Caki2 (cell line): Measurements from ENCODE around the gene LIMS1. TPM values are rescaled to one million over a fixed set of nuclear protein-coding genes. Genes with fewer than 3 reads are reported as not detected.

Experiments used
- DNase-seq: peaks from one replicate; pipeline ENCODE4 v3.0.0-alpha.2; 2015; ENCODE audit warnings: low read depth
- in situ Hi-C: cut with HindIII; loops from 2 replicates; pipeline ENCODE4 v1.10.0; 2016; ENCODE audit warnings: low sequenced_read_pairs, low pct_unique_long_range_greater_than_20kb, mixed read lengths
- total RNA-seq: library from RNA; depleted of rRNA; stranded (reverse); fragments of >200 nt; shearing (Covaris generic); gene quantifications from 2 replicates; pipeline ENCODE4 v1.2.3, GENCODE V29; 2014; ENCODE audit warnings: low replicate concordance

The LIMS1 gene
- total RNA-seq, 1 experiment from 2014 or later: 173 TPM

DNA sequence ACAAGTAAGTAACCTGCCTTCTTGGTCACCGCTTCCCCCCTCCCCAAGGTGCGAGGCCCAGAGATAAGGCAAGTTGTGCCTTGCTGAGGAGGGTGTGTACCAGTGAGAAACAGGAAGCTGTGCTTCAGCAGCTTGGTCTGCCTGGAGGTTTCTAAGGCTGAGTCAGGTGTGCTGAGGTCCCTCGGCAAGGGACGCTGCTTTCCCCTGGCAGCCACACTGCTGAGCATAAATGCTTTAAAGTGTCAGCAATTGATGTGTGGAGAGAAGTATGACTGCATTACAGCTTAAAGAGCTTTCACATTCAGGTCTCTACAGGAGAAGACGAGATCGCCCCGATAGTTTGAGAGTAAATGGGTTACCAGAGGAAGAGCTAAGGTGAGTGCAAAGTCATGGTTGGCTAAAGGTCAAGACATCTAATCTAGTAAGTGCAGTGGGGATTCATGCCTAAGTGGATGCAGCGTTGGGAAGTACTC is 86.9 kb downstream of the LIMS1 start:
- in situ Hi-C loops: no loop called here
- peak; percentile 86 for DNase-seq

DNA sequence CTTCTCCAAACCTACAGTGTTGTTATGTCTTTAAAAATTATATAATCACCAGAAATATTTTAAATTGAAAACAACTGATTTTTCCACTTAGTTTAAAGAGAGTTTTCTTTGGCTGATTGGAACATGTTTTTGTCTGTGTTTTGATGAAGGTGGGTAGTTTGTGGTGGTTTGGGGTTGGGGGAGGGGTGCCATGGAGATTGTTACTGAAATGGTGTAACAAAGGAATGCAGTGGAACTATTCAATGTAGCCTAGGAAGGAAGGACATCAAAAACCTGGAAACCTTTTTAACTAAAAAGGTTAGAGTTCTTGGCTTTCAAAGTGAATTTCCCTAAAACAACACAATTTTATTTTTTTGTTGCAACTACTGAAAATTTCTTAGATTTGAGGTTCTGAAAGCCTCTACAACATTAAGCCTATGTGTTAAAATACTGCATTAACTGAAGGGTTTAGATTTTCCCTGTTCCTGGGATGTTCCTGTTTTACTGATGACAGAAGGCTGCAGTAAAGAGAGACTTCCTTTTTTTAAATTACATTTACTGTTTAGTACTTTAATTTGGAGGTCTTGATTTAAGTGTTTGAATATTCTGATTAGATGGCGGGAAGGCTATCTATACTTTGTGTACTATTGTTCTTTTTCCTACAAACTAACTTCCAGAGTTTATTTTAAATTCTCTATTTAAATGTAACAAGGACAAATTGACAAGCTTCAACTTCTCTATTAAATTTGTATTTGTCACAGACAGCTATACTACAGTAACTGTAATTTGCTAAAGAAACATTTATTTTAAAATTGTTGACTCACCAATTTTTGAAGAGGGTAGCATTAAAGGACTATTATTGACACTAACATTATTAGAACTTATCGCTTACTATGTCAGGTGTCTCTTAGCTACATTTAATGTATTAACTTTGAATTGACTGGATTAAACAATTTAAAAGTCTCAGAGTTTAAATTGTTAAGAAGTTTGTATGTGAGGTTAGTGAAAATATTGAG is 87.7 kb downstream of the LIMS1 start:
- in situ Hi-C loops: no loop called here
- no peak for DNase-seq

DNA sequence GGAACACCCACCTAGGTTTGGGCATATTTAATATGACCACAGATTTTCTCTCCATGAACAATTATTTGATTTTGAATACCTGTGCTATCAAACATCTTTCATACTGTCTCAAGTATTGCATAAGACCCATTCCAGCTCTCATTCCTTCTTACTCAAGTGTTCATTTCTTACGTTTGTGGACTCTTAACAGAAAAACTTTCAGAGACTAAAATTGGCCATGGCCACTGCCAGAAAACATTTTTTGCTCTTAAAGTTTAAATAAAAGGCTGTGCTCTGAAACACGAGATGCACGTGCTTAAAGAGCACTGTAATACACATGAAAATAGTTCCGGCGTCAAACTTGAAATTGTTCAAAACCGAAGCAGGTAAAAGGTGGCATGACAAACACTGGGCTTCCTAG is 89.3 kb downstream of the LIMS1 start:
- DNase-seq: no peak
- in situ Hi-C loops: no loop called here

DNA sequence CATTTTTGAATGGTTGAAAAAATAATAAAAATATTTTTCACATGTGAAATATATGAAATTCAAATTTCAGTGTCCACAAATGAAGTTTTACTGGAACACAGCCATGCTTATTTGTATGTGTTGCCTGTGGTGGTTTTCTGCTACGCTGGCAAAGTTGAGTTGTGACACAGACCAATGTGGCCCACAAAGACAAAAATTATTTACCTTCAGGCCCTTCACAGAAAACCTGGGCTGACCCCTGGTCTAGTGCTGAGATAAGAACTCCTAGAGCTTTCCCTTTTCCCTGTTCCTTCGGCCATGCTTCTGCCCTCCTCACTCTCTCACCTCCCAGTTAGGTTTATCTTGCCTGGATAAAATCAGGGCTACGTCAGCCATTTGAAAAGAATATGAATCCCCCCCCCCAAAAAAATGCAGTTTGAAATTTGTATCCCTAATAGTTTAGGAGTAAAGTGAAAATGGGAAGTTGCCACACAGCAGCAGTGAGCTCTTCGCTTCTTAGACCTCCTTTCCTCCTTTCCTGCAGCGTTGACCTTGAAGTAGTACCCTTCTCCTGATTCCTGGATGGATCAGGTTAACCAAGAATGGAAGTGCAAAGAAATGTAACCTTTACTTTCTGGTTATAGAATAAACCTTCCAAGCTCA is 91.0 kb downstream of the LIMS1 start:
- no peak for DNase-seq
- in situ Hi-C loops: no loop called here

DNA sequence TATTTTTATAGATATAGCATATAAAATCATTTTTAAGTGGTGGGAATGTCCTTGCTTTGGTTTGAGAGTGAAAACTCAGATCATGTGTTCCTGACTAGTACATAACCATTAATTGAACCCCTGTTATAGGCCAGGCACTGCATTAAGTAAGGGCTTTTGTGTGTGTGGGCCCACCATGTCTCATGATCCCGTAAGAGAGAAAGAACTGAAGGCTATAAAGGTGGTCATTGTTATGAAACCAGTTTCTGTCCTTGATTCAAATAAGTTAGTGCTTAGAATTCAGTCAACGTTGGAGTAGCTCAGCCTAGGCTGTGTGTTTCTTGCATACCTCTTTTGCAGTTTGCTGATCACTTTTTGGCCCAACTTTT is 91.5 kb downstream of the LIMS1 start:
- no peak for DNase-seq
- in situ Hi-C loops: no loop called here

DNA sequence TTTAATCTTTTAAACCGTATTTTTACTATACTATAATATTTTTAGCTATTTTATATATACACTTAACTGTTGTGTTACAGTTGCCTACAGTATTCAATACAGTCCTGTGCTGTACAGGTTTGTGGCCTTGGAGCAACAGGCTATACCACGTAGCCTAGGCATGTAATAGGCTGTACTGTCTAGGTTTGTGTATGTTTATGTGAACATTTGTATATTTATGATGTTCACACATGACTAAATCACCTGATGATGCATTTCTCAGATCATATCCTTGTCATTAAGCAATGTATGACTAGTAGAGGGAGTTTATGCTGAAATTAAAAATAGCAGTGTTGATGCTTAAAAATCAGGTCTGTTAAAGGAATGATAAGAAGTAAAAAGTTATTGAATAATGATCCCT is 92.7 kb downstream of the LIMS1 start:
- in situ Hi-C loops: no loop called here
- DNase-seq: no peak

DNA sequence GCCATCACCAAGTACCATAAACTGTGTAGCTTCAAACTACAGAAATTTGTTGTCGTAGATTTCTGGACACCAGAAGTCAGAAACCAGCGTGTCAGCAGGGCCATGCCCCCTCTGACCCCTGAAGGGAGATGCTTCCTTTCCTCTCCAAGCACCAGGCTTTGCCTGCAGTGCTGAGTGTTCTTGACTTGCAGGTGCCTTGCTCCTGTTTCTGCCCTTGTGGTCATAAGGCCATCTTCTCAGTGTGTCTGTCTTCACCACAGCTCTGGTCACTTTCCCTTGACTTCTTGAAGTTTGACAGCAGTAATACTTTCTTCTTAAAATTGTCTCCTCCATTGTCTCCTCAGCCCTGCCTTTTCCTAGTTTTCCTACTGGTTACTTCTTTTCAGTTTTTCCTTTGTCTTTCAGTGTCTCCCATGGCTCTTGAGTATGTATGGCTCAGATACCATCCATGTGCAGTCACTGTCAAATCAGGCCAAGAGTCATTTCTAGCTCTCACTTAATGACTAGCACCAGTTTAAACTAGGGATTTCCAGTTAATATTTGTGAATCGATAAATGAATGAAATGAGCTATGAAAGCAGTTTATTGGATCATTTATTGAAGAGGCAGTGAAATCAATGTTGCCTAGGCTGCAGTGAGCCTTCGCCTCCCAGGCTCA is 93.8 kb downstream of the LIMS1 start:
- in situ Hi-C loops: no loop called here
- no peak for DNase-seq

DNA sequence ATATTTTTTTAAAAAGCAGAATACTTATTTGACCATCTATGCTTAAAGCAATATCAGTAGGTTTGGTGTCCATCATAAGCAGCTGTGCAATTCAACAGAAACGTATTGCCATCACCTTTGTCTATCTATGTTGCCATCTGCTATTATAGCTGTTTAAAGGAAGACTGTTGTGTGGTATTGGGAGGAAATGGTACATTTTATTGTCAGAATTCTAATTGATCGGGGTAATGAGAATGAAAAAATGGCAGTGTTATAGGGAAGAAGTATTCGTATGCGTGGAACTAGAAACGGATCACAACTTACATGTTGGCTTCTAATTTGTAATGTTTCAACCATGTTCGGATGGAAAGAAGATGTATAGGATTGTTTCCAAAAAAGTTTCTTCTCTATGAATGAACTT is 94.7 kb downstream of the LIMS1 start:
- in situ Hi-C loops: no loop called here
- DNase-seq: no peak

DNA sequence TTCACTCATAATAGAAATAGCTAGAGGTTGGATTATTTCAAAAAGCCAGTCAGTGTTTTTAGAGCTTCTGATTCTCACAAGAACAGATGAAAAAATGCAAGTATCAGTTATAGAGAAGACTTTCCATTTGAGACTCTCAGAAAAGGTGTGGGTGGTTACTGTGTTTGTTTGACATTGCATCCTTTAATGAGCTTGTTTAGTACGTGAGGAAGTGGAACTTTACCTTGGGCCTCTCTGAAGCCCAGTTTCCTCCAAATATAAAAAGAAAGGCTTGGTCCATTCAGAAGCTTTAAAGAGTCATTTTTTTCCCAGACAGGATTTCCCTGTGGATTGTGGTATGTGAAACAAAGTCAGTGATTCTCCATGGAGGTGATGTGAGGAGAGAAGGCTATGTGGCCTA is 95.1 kb downstream of the LIMS1 start:
- no peak for DNase-seq
- in situ Hi-C loops: no loop called here

DNA sequence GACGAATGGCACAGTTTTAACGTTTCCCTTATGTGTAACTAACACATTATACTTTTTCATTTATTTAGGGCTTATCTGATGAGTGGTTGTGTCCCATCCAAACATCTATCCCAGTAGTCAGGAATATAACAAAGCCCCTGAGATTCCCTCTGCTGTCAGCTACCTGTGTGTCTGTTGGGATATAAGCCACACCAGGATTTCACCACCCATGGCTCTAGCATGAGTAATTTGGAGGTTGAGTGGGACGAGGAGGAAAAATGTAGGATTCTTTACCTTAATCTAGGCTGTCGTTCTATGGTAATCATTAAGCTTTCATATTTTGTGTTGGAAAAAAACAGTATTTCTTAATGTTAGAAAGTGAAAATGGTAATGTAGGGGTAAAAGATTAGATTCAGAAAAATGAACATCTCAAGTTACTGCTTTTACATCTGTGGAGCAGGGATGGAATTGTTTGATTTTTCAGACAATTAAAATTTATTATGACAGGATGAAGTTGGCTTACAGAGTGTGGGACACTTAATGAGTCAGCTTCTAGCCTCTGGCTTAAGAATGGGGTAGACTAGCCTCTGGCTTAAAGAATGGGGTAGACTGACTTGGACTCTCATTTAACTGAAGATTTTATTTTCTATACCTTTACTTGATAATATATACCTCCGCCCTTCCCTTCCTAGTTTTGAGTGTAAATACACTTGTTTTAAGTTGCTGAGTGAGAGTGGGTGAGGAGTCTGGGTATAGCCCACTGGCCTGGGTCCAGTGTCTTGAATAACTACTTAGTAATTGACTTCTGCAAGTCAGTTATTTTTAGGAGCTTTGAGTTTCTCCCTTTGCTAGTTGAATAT is 96.5 kb downstream of the LIMS1 start:
- in situ Hi-C loops: no loop called here
- DNase-seq: no peak

DNA sequence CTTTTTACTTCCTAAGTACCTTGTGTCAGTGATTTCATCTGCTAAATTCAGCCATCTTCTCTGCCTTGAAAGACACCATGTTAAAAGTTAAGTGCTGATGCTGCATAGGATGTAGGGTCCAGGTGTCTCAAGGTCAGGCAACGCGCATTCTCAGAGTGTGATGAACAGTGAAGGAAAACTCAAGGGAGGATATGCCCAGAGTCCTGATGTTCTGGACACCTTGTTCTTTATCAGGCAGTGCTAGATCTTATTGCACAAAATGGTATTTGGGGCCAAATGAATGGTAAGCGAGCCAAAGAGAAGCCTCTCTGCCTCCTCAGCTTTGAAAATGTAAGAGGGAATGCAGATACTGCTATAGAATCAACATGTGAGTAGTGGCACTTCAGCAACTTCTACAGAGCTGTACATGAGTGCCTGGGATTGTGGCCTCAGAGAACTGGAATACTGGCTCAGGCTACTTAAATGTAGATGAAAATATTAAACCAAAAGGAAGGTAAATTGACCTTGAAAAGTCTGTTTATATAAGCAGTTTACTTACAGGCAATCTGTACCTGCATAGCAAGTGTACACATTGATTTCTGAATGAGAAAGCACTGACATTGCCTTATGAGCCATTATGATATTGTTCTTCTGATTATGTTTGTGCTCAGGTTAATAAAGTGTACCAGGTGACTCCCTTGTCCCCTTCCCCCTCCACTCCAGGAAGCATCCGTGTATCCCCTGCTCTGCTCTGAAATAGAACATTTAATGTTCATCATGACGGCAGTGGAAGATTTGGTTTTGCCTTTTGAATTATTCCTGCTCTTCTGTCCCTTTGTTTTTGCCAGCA is 98.3 kb downstream of the LIMS1 start:
- DNase-seq: no peak
- in situ Hi-C loops: no loop called here

DNA sequence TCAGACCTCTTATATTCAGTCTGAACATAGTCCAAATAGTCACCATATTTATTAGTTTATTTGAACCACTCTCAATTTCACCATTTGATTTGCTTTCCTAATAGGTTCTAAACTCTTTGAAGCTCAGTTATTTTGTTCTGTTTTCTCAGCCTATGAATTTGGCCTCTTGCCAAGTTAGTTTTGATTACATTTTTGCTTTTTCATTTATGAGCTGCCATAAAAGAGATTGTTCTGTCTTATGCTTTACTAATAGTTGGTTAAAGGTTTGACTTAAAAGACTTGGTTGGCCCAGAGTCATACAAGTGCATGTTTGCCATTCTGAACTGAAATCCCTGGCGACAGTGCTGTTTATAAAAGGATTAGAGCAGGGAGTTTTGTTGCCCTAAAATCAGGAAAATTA is 99.1 kb downstream of the LIMS1 start:
- in situ Hi-C loops: no loop called here
- no peak for DNase-seq

DNA sequence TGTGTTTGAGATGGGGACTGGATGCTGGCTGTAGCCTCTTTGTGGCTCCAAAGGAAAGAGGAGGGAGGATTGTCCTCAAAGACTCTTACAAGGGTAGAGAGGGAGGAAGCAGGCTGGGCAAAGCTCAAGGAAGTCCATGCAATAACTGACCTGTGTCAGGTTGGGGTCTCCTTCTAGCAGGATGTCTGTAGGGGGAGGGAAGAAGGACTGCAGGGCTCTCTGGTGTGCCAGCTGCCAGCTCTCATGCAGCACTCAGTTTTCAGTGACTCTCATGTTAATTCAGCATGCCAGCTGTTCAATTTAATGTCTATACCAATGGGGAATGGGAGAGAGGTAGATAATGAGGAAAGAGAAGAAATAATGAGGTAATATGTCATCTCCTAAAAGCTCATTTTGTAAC is 99.7 kb downstream of the LIMS1 start:
- in situ Hi-C loops: no loop called here
- no peak for DNase-seq

DNA sequence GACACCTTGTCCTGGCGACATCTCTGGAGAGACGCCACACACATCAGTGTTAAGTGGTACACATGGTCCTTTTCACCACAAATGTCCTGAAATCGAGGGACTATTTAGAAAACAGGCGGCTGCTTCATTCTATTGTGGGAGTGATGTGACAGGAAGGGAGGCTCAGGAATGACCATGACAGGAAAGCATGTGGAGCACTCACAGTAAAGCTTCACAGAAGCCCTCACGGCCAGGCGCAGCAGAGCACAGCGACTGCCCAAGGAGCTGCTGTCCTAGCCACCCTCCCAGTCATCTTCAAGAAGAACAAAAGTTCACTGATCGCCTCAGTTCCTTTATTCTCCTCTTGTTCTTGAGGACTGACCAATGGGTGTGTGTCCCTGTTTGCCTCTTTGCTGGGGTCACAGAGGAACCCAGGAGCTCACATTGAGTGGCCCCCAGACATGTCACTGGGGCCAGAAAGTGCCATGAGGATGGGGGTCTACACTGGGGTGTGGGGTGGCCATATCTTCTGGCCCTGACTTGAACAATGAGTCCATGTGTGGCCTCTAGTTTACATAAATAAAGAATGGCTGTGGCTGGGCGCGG is 100.4 kb downstream of the LIMS1 start:
- in situ Hi-C loops: no loop called here
- no peak for DNase-seq

DNA sequence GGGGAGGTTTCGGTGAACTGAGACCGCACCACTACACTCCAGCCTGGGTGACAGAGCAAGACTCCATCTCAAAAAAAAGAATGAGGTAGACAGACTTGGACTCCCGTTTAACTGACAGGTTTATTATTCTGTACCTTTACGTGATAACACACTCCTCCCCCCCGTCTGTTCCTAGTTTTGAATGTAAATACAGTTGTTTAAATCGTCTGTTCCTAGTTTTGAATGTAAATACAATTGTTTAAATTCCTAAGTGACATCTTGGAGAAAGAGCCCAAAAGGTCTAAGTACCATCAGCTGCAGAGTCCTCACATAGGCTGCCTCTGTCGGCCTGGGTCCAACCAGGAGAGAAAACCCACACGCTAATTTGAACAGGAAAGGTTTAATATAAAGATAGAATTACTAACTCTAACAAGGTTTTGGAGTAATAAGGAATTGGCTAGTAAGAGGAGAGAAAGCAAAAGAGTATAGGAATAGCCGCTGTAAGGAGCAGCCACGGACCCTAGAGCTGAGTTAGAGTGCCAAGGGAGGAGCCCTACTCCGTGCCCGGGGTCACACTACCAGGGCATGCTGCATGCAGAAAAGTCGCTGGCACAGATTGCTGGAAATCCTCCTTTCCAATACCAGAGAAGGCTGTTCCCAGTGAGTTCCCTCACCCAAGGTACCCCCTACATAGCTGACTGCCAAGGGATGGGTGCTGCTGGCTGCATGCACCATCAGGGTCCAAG is 101.5 kb downstream of the LIMS1 start:
- no peak for DNase-seq
- in situ Hi-C loops: no loop called here

DNA sequence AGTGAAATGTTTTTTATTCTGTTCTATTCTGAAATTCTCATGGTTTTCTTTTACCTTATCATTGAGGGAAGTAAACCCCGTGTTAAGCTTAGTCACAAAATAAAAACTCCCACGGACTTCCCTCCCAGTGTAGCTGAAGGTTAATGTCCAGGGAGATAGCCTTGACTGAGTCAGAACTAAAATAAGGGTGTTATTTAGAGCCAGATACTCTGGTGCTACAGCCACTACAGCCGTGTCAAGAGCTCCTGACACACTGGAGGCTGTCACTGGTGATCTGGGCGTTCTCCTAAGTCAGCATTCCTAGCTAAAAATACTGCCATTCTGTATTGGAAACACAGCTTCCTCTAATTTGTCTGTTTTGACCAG is 103.0 kb downstream of the LIMS1 start:
- in situ Hi-C loops: no loop called here
- peak; percentile 59 for DNase-seq

DNA sequence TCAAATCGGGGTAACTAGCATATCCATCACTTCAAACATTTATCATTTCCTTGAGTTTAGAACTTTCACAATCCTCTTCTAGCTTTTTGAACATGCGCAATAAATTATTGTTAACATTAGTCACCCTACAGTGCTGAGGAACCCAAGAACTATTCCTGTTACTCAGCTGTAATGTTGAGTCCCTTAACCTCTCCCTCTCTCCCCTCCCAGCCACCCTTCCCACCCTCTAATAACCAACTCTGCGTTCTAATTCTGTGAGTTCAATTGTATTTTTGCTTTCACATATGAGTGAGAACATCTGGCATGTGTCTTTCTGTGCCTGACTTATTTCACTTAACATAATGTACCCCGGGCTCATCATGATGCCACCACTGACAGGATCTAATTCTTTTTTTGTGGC is 106.5 kb downstream of the LIMS1 start:
- in situ Hi-C loops: no loop called here
- DNase-seq: no peak
